ENCODE data around the gene YTHDF2. TPM values are rescaled to one million over a fixed set of nuclear protein-coding genes. Genes with fewer than 3 reads are reported as not detected.

YTHDF2 gene
- total RNA-seq, 4 donors from 2014 or later, result 36.3 to 54.1 (median 46.6) TPM

GRCh38 chr1:28755701-28756100, 19.0 kb downstream of the YTHDF2 start:
- no peak for DNase-seq
- no peak overlapping the region for H3K27ac ChIP-seq
- no peaks in the 10 kb centered on the region for H3K27me3 ChIP-seq
- H3K36me3 ChIP-seq, result peaks cover 0 to 38% (median 0%) of the 10 kb centered on the region in 3 donors
- H3K4me1 ChIP-seq, result peaks cover 0 to 54% (median 11%) of the 10 kb centered on the region in 4 donors
- TF ChIP-seq CTCF (IDR thresholded peaks at IDR 0.05) (no peak), POLR2A (IDR thresholded peaks at IDR 0.05) (no peak)
- H3K4me3 ChIP-seq, result no peak overlapping the region
- no peaks in the 10 kb centered on the region for H3K9me3 ChIP-seq

GRCh38 chr1:28756846-28757245, 20.1 kb downstream of the YTHDF2 start:
- H3K27me3 ChIP-seq, result no peaks in the 10 kb centered on the region
- no peaks in the 10 kb centered on the region for H3K9me3 ChIP-seq
- H3K4me1 ChIP-seq, result peaks cover 0 to 43% (median 8%) of the 10 kb centered on the region in 4 donors
- H3K4me3 ChIP-seq, result no peak overlapping the region
- TF ChIP-seq POLR2A (IDR thresholded peaks at IDR 0.05) (no peak), CTCF (IDR thresholded peaks at IDR 0.05) (peak in 2 of 6 experiments; percentile 22 to 25)
- H3K27ac ChIP-seq, result no peak overlapping the region
- DNase-seq, result no peak
- H3K36me3 ChIP-seq, result peaks cover 0 to 39% (median 0%) of the 10 kb centered on the region in 3 donors

GRCh38 chr1:28758420-28758819, 21.7 kb downstream of the YTHDF2 start:
- H3K4me3 ChIP-seq, result no peak overlapping the region
- H3K4me1 ChIP-seq, result peaks cover 0 to 47% (median 8%) of the 10 kb centered on the region in 4 donors
- H3K27ac ChIP-seq, result no peak overlapping the region
- H3K27me3 ChIP-seq, result no peaks in the 10 kb centered on the region
- no peak for DNase-seq
- H3K36me3 ChIP-seq, result peaks cover 0 to 30% (median 0%) of the 10 kb centered on the region in 3 donors
- H3K9me3 ChIP-seq, result no peaks in the 10 kb centered on the region
- no peak for TF ChIP-seq POLR2A (IDR thresholded peaks at IDR 0.05)
- no peak for TF ChIP-seq CTCF (IDR thresholded peaks at IDR 0.05)

- TF ChIP-seq CTCF (IDR thresholded peaks at IDR 0.05) (no peak), POLR2A (IDR thresholded peaks at IDR 0.05) (no peak)
- Histone ChIP-seq H3K4me1 (peaks cover 0 to 46% (median 8%) of the 10 kb centered on the region in 4 donors), H3K9me3 (no peaks in the 10 kb centered on the region), H3K36me3 (peaks cover 0 to 26% (median 0%) of the 10 kb centered on the region in 3 donors), H3K4me3 (no peak overlapping the region), H3K27me3 (no peaks in the 10 kb centered on the region), H3K27ac (no peak overlapping the region)
- DNase-seq, result no peak
Observed at GRCh38 chr1:28759257-28759656, 22.5 kb downstream of the YTHDF2 start.

GRCh38 chr1:28761189-28761588, 24.4 kb downstream of the YTHDF2 start:
- H3K27ac ChIP-seq, result no peak overlapping the region
- H3K4me1 ChIP-seq, result peaks cover 0 to 26% (median under 1%) of the 10 kb centered on the region in 4 donors
- H3K27me3 ChIP-seq, result no peaks in the 10 kb centered on the region
- H3K36me3 ChIP-seq, result peaks cover 0 to 32% (median 0%) of the 10 kb centered on the region in 3 donors
- no peak for TF ChIP-seq CTCF (IDR thresholded peaks at IDR 0.05)
- TF ChIP-seq POLR2A (IDR thresholded peaks at IDR 0.05), result no peak
- no peak overlapping the region for H3K4me3 ChIP-seq
- H3K9me3 ChIP-seq, result no peaks in the 10 kb centered on the region
- no peak for DNase-seq
